GM12874 (cell line): ENCODE data around the gene ICAM4.

Experiments used
- TF ChIP-seq, protein P1 (sequence below): IDR thresholded peaks from 2 replicates; pipeline ENCODE4 v1.5.1; 2011; ENCODE audit warnings: low read depth, mild to moderate bottlenecking, control low read depth, low read length, moderate library complexity; ENCODE audit not compliant: insufficient read depth

The ICAM4 gene, protein sequence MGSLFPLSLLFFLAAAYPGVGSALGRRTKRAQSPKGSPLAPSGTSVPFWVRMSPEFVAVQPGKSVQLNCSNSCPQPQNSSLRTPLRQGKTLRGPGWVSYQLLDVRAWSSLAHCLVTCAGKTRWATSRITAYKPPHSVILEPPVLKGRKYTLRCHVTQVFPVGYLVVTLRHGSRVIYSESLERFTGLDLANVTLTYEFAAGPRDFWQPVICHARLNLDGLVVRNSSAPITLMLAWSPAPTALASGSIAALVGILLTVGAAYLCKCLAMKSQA

DNA sequence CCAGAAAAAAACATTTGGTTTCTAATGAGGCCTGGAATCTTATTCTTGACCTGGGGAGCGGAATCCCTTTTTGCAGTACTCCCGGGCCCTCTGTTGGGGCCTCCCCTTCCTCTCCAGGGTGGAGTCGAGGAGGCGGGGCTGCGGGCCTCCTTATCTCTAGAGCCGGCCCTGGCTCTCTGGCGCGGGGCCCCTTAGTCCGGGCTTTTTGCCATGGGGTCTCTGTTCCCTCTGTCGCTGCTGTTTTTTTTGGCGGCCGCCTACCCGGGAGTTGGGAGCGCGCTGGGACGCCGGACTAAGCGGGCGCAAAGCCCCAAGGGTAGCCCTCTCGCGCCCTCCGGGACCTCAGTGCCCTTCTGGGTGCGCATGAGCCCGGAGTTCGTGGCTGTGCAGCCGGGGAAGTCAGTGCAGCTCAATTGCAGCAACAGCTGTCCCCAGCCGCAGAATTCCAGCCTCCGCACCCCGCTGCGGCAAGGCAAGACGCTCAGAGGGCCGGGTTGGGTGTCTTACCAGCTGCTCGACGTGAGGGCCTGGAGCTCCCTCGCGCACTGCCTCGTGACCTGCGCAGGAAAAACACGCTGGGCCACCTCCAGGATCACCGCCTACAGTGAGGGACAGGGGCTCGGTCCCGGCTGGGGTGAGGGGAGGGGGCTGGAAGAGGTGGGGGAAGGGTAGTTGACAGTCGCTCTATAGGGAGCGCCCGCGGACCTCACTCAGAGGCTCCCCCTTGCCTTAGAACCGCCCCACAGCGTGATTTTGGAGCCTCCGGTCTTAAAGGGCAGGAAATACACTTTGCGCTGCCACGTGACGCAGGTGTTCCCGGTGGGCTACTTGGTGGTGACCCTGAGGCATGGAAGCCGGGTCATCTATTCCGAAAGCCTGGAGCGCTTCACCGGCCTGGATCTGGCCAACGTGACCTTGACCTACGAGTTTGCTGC lies at the start of gene ICAM4:
Gene ICAM4 (plus strand): TSS at position 153 of the 935 bp plus-strand sequence. CDS start 58 bp downstream, at position 211.
- TF ChIP-seq, protein P1, sequence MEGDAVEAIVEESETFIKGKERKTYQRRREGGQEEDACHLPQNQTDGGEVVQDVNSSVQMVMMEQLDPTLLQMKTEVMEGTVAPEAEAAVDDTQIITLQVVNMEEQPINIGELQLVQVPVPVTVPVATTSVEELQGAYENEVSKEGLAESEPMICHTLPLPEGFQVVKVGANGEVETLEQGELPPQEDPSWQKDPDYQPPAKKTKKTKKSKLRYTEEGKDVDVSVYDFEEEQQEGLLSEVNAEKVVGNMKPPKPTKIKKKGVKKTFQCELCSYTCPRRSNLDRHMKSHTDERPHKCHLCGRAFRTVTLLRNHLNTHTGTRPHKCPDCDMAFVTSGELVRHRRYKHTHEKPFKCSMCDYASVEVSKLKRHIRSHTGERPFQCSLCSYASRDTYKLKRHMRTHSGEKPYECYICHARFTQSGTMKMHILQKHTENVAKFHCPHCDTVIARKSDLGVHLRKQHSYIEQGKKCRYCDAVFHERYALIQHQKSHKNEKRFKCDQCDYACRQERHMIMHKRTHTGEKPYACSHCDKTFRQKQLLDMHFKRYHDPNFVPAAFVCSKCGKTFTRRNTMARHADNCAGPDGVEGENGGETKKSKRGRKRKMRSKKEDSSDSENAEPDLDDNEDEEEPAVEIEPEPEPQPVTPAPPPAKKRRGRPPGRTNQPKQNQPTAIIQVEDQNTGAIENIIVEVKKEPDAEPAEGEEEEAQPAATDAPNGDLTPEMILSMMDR = no peak

DNA sequence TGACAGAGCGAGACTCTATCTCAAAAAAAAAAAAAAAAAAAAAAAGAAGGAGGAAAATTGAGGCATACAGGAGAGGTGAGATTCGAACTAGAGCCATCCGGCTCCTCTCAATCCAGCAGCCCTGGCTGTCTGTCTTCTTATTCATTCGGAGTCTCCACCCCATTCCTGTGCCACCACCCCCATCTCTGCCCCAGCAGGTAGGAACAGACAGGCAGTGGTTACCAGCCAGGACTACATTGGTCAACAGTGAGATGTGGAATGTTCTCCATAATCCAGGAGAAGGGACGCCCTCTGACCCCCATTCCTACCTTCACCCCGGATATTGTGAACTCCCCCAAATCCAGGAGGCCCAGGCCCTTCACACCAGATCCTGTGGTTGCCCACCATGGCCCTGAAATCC lies 49.1 kb upstream of the ICAM4 start:
- TF ChIP-seq, protein P1 = no peak

DNA sequence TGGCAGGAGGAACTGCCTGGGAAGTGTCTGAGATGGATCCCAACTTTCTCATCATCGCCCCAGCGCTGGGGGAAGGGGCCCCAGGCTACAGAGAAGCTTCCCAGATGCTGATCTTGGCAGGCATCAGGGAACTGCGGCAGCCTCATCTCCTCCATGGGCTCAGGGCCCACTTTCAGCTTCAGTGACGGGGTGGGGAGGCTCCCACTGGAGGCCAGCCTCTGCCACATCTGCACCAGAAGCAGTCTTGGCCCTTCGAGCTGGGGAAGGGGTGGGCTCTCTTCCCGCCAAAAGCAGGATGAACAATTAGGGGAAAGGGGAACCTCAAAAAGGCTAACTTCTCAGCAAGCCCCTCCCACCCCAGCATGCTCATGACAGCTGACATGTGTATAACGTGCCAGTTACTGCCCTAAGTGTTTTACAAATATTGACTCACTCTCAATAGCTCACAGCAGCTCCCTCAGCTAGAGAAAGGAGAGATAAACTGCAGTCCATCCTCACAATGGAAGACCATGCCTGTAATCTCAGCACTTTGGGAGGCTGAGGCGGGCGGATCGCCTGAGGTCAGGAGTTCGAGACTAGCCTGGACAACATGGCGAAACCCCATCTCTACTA lies 48.5 kb upstream of the ICAM4 start:
- TF ChIP-seq, protein P1 = no peak

DNA sequence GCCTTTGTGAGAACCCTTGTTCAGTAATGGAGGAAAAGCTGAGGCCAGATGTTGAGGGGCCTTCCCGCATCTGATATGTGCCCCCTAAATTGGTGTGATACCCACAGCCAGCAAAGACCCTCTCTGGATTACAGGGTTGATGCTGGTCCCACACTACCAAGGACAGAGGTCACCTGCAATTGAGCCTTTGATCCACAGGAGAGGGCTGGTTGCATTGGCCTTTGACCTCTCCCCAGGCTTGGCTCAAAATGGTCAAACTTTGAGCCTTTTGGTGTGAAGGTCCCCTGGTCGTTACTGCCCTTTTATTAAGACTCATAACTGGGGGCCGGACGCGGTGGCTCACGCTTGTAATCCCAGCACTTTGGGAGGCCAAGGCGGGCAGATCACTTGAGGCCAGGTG lies 43.1 kb upstream of the ICAM4 start:
- TF ChIP-seq, protein P1 = no peak

DNA sequence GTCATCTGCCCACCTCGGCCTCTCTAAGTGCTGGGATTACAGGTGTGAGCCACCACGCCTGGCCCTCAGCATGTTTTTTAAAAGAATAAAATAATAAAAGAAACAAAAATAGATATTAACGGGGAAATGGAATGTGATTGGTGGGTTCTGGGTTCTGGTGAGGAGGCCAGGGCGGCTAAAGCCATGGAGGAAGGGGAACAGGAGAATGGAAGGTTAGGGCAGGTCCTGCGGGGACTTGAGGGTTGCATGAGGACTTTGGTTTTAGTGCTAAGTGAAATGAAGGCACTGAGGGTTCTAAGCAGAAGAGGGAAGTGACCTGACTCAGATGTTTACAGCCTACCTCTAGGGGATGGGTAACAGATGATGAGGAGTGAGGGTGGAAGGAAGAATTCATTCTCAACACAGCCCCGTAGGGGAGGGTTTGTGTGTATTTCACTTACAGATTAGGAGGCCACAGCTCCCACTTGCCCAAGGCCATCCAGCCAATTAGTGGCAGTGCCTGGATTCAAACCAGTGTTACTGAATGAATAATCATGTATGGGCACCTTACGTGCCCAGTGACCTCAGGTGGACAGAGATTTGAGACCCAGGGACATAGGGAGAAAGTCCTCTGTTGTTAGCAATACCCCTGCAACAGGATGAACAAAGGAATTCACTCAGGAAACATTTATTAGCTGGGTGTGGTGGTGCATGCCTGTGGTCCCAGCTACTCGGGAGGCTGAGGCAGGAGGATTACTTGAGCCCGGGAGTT lies 41.4 kb upstream of the ICAM4 start:
- TF ChIP-seq, protein P1 = no peak

DNA sequence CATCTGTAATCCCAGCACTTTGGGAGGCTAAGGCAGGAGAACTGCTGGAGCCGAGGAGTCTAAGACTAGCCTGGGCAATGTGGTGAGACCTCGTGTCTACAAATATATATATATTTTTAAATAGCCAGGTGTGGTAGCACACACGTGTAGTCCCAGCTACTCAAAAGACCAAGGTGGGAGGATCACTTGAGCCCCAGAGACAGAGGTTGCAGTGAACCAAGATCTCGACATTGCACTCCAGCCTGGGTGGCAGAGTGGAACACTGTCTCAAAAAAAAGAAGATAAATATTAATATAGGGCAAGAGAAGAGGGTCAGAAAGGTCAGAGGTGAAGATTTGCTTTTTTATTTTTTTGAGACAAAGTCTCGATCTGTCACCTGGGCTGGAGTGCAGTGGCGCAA lies 40.2 kb upstream of the ICAM4 start:
- TF ChIP-seq, protein P1 = no peak
